Activated effector memory CD4-positive, alpha-beta T cell treated with Interleukin-2 at 50 U/mL for 16 hours (primary cell): ENCODE results near the gene SP8.

ENCODE experiments used
- DNase-seq: peaks from one replicate; pipeline ENCODE4 v3.0.0-alpha.2; 2020

SP8 gene

GRCh38 chr7:20793694-20794394 is 7.2 kb upstream of the SP8 start:
- DNase-seq: no peak

DNA sequence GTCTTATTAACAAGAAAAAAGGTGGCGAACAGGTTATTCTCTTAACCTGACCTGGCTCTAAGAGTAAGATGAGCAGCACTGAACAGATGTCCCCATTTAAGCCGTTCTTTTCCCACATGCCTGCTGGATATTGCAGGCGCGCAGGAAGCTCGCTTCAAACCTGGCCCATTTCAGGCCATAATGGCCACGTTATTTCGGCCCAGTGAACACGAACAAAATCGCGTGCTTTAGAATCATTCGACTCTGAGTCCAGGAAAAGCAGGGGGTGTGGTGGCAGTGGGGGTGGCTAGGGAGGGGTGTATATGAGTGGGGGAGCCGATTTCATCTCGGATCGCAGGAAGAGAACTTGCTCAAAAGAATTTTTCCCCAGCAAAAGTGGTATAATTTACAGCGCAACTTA is 6.6 kb upstream of the SP8 start:
- DNase-seq: no peak

GRCh38 chr7:20791538-20792434 is 5.1 kb upstream of the SP8 start:
- no peak for DNase-seq

- no peak for DNase-seq
Observed at GRCh38 chr7:20790375-20790774, 3.7 kb upstream of the SP8 start.

DNA sequence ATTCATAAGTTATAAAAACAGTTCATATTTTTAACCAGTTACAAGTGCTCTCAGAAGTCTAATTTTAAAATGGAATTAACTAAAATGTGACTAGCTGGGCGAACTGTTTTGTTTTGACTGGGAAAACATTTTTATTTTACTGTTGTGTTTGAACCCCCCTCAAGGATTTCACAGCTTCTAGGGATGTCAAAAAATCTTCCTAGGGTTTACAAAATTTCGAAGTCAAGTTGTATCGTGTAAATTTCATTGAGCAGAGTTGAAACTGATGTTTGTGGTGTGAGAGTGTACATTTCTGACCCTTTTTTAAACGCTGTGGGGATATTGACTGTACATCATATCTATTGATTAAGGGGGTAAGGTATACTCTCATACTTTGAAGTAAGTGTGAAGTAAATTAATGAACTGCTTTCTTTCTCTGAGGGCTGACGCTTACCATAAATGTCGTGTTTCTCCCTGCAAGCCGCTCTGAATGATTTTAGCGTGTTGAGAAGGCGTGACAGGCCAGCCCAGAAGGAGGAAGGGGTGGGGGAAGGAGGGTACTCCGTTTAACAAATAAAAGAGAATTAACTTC is 1.8 kb upstream of the SP8 start:
- DNase-seq: no peak

DNA sequence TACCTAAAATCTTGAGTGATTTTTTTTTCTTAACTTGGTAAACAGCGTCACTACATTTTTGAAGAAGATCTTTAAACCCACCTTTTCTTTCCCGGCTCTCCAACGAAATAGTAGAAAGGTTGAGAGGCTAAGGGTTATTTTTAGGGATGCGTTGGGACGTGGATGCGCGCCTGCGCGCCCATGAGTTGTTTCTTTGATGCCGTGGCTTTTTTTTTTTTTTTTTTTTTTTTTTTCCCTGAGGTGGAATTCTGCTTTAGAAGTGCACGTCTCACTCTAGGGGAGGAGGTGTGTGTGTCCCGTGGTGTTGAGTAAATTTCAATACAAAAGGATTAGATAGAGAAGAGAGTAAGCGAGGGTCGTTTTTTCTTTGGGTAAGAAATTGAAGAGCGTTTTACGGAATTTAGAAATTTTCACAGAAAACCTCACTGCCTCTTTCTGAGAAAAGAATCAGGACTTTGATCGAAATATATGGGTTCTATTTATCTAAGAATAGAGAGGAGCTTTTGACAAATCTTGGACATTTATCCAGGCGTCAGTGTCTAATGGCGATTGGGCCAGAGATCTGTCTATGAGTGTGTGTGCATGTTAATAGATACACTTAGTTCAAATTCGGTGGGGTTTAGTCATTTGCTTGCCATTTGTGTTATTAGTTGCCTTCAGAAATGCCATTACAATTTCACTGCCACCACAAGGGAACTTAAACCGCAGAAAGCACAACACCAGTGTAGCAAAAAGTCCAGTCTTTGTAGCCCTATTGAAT is 1.2 kb upstream of the SP8 start:
- DNase-seq: no peak

- no peak for DNase-seq
Observed at GRCh38 chr7:20786421-20786778, 286 bp downstream of the SP8 start.

GRCh38 chr7:20786049-20786412 is 655 bp downstream of the SP8 start:
- no peak for DNase-seq

DNA sequence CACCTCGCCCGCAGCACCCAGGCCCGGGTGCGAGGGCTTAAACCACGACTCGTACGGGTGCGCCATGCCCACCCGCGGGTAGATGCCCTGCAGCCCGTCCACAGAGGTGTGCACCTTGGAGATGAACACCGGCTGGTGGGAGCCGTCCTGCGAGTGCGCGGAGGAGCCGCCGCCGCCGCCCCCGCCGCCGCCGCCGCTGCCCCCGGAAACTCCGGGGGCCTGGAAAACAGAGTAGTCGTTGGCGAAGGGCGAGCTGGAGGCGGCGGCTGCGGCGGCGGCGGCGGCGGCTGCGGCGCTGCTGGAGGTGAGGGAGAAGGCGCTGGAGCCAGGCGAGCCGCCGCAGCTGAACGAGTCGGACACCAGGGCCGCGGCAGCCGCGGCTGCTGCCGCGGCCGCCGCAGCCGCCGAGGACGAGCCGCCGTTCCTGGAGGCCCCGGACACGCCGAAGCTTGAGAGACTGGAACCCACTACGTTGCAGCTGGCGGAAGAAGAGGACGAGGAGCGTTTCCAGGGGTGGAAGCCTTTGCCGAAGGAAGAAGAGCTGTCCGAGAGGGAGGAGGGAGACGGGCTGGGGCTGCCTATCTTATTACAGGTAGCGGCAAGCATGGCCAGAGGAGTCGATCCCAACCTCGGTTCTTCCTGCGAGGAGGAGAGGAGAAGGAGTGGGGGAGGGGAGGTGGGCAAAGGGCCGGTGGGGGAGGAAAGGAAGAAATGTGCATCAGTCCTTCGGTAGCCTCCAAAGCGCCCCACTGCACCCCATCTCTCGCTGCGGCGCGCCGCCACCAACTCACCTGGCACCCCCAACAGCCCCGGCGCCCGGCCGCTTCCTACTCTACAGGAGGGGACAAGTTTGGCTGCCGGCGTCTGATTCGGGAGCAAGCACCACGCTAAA is 1.3 kb downstream of the SP8 start:
- DNase-seq: no peak

DNA sequence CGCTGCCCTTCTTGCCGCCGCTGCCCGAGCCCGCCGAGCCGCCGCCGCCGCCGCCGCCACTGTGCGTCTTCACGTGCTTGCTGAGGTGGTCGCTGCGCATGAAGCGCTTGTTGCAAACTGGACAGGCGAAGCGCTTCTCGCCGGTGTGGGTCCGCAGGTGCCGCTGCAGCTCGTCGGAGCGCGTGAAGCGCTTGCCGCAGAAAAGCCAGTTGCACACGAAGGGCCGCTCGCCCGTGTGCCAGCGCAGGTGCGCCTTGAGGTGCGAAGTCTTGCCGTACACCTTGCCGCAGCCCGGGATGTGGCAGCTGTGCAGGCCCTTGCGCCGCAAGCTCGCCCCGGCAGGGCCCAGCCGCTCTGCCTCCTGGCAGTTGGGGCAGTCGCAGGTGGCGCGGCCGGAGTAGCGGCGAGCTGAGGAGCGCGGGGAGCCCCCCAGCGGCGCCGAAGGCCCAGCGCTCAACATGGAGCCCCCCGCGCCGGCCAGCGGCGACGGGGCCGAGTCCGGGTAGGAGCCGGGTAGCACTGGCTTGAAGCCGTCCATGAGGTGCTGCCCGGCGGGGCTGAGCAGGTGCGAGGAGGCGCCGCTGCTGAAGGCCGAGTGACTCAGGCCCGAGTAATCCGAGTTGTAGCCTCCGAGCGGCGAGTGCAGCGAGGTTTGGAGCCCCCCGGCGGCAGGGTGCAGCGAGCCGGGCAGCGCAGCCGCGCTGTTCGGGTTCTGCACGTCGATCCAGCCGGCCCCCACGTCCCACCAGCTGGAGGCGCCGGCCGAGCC is 2.1 kb downstream of the SP8 start:
- DNase-seq: no peak

GRCh38 chr7:20783700-20784387 is 2.8 kb downstream of the SP8 start:
- no peak for DNase-seq

DNA sequence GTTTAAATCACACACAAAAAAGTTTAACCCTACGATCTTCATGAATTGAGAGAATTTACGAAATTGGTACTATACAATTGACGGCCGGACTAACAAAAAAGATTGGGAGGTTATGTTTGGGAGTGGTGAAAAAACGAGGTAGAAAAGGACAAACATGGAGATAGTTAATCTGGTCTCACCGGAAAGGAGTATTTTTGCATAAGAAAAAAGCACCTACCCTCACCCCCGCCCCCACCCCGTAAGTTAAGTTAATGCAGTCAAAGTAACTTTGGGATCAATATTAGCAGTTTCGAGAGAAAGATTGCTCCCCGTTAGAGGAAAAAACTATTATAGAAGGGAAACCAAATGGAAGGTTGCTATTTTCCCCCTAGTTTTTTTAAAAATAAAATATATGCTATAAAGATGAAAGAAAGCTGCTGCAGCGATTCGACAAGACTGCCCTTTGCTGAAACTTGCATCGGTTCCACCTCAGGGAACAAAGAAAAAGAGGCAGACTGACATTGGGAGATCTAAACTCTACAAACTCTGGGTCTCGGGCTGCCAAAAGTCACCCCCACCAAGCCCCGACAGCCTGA is 3.5 kb downstream of the SP8 start:
- no peak for DNase-seq

GRCh38 chr7:20779041-20779440 is 7.6 kb downstream of the SP8 start:
- DNase-seq: no peak

GRCh38 chr7:20778063-20778721 is 8.5 kb downstream of the SP8 start:
- no peak for DNase-seq

GRCh38 chr7:20777377-20778062 is 9.2 kb downstream of the SP8 start:
- no peak for DNase-seq

GRCh38 chr7:20776942-20777341 is 9.7 kb downstream of the SP8 start:
- no peak for DNase-seq

GRCh38 chr7:20776214-20776911 is 10.3 kb downstream of the SP8 start:
- DNase-seq: no peak

DNA sequence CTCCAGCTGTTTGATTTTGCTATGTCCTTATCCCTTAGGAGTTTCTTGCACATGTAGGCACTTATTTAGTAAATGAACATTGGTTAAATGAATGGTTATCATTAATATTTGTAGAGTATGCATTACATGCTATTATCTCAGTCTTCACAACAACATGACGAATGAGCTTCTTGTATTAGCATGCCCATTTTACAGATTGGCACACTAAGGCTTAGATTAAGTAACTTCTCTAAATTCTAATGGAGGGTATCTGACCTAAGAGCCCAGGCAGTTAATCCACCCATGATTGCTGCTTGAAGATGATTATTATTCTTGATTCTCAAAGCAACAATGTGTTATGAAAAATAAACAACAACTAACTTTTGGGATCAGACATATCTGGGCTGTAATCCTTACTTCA is 32.7 kb downstream of the SP8 start:
- DNase-seq: no peak

DNA sequence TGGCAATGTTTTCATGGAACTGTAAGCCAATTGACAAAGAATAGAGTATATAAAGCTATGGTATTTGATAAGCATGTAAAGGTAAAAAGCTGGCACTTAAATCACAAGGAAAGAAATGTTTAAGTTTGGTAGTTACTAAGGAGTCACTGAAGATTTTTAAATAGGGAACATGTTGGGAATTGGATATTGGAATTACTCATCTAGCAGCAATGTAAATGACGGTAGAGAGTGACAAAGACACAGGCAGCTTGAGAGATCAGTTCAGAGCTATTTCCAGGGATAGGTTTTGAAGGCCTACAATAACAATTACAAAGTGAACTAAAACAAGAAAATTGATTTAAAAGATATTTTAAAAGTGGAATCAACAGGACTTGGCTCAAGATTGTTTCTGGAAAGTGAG is 36.8 kb downstream of the SP8 start:
- DNase-seq: no peak
